Mesenchymal stem cell (in vitro differentiated cells and primary cell): ENCODE data around the gene RGL3.

Experiments
- DNase-seq: peaks from one replicate; pipeline ENCODE4 v3.0.0-alpha.2; 2013
- H2AFZ ChIP-seq: one replicate; pipeline ENCODE4 v1.6.1; 2013; ENCODE audit warnings: low read depth, mild to moderate bottlenecking, control low read depth, inconsistent platforms, low read length, moderate library complexity
- H2AK5ac ChIP-seq: 2 replicates; pipeline ENCODE4 v1.6.1; 2013; ENCODE audit warnings: low read length, moderate library complexity, mild to moderate bottlenecking, inconsistent platforms; ENCODE audit not compliant: severe bottlenecking
- H2BK120ac ChIP-seq: one replicate; pipeline ENCODE4 v1.6.1; 2013; ENCODE audit warnings: low read depth, mild to moderate bottlenecking, inconsistent platforms, low read length, moderate library complexity
- H2BK12ac ChIP-seq, 2 experiments: one replicate each; pipeline ENCODE4 v1.6.1; 2013; ENCODE audit warnings: inconsistent platforms in 2 of 2, low read length in 2 of 2, mild to moderate bottlenecking in 2 of 2, moderate library complexity in 2 of 2, control low read depth in 1 of 2
- H2BK15ac ChIP-seq: one replicate; pipeline ENCODE4 v1.6.1; 2013; ENCODE audit warnings: mild to moderate bottlenecking, low read depth, inconsistent platforms; ENCODE audit not compliant: poor library complexity, severe bottlenecking
- H2BK5ac ChIP-seq: 2 replicates; pipeline ENCODE4 v1.6.1; 2013; ENCODE audit warnings: low read depth, mild to moderate bottlenecking, low read length, control low read depth, inconsistent platforms; ENCODE audit not compliant: poor library complexity, severe bottlenecking
- H3K14ac ChIP-seq, 2 experiments: one replicate each; pipeline ENCODE4 v1.6.1; 2013; ENCODE audit warnings: inconsistent platforms in 2 of 2, low read length in 2 of 2, control low read depth in 1 of 2, mild to moderate bottlenecking in 1 of 2, moderate library complexity in 1 of 2
- H3K18ac ChIP-seq, 2 experiments: one replicate each; pipeline ENCODE4 v1.6.1; 2013; ENCODE audit warnings: inconsistent platforms in 2 of 2, low read length in 2 of 2, control low read depth in 1 of 2, low read depth in 1 of 2, mild to moderate bottlenecking in 1 of 2
- H3K23ac ChIP-seq, 2 experiments: one replicate each; pipeline ENCODE4 v1.6.1; 2013; ENCODE audit warnings: inconsistent platforms in 2 of 2, low read length in 2 of 2, mild to moderate bottlenecking in 2 of 2, moderate library complexity in 2 of 2, control low read depth in 1 of 2
- H3K27ac ChIP-seq: 2 replicates; pipeline ENCODE4 v1.5.1; 2013; ENCODE audit warnings: mild to moderate bottlenecking, moderate library complexity, low read length, control low read depth, inconsistent platforms; ENCODE audit not compliant: poor library complexity, severe bottlenecking
- H3K27me3 ChIP-seq, 2 experiments: 2 replicates each; pipeline versions ENCODE4 v1.6.1 to v1.7.0; 2013; ENCODE audit warnings: low read length in 2 of 2, mild to moderate bottlenecking in 2 of 2, moderate library complexity in 2 of 2, control low read depth in 1 of 2, inconsistent platforms in 1 of 2; ENCODE audit not compliant: control insufficient read depth in 1 of 2, insufficient read depth in 1 of 2
- H3K36me3 ChIP-seq, 2 experiments: 2 replicates each; pipeline versions ENCODE4 v1.6.1 to v1.7.0; 2013; ENCODE audit warnings: low read length in 2 of 2, control low read depth in 1 of 2, inconsistent platforms in 1 of 2, low read depth in 1 of 2, mild to moderate bottlenecking in 1 of 2; ENCODE audit not compliant: insufficient read depth in 2 of 2, control insufficient read depth in 1 of 2
- H3K4ac ChIP-seq, 2 experiments: one replicate each; pipeline ENCODE4 v1.6.1; 2013; ENCODE audit warnings: inconsistent platforms in 2 of 2, low read length in 2 of 2, mild to moderate bottlenecking in 2 of 2, moderate library complexity in 2 of 2, control low read depth in 1 of 2, low read depth in 1 of 2
- H3K4me1 ChIP-seq: 2 replicates; pipeline ENCODE4 v1.6.1; 2013; ENCODE audit warnings: low read depth, low read length, control low read depth; ENCODE audit not compliant: control insufficient read depth, insufficient read depth
- H3K4me2 ChIP-seq: 2 replicates; pipeline ENCODE4 v1.6.1; 2013; ENCODE audit warnings: low read length, mild to moderate bottlenecking, inconsistent platforms; ENCODE audit not compliant: poor library complexity, severe bottlenecking
- H3K4me3 ChIP-seq, 2 experiments: 2 replicates each; pipeline versions ENCODE4 v1.5.1 to v1.7.0; 2013; ENCODE audit warnings: low read length in 2 of 2, mild to moderate bottlenecking in 2 of 2, control low read depth in 1 of 2, low read depth in 1 of 2; ENCODE audit not compliant: insufficient read depth in 1 of 2
- H3K79me1 ChIP-seq: replicated peaks from 2 replicates; pipeline ENCODE4 v1.6.1; 2013; ENCODE audit warnings: mild to moderate bottlenecking, control low read depth, low read length, inconsistent platforms; ENCODE audit not compliant: poor library complexity, severe bottlenecking
- H3K9ac ChIP-seq: 2 replicates; pipeline ENCODE4 v1.7.0; 2013; ENCODE audit warnings: mild to moderate bottlenecking, low read length, moderate library complexity
- H3K9me3 ChIP-seq: 2 replicates; pipeline ENCODE4 v1.7.0; 2013; ENCODE audit warnings: mild to moderate bottlenecking, low read length; ENCODE audit not compliant: control insufficient read depth
- H4K8ac ChIP-seq: one replicate; pipeline ENCODE4 v1.6.1; 2013; ENCODE audit warnings: inconsistent platforms, mild to moderate bottlenecking, low read length, moderate library complexity
- H4K91ac ChIP-seq: one replicate; pipeline ENCODE4 v1.6.1; 2013; ENCODE audit warnings: mild to moderate bottlenecking, low read length, inconsistent platforms
- WGBS: methylation state at CpG from one replicate; pipeline ENCODE4 v1.1.7; 2013; ENCODE audit warnings: mixed read lengths; 5-methylcytosine and 5-hydroxymethylcytosine counted together

RGL3 gene

GRCh38 chr19:11401808-11402543 lies 17.1 kb downstream of the RGL3 start:
- DNase-seq = no peak
- 91% methylated on average over 5 of the region's 9 CpGs for WGBS
- H3K36me3 ChIP-seq = no peaks in the 10 kb centered on the region
- no peak overlapping the region for H3K4ac ChIP-seq
- no peak overlapping the region for H3K14ac ChIP-seq
- no peak overlapping the region for H2AK5ac ChIP-seq
- no peak overlapping the region for H3K23ac ChIP-seq
- H3K4me3 ChIP-seq = no peak overlapping the region
- no peak overlapping the region for H4K8ac ChIP-seq
- H4K91ac ChIP-seq = no peak overlapping the region
- H3K79me1 ChIP-seq = no peaks in the 10 kb centered on the region
- H3K9ac ChIP-seq = no peak overlapping the region
- H2BK5ac ChIP-seq = no peak overlapping the region
- peaks cover 2% of the 10 kb centered on the region for H3K4me1 ChIP-seq
- no peak overlapping the region for H2BK12ac ChIP-seq
- H3K4me2 ChIP-seq = no peak overlapping the region
- no peak overlapping the region for H3K27ac ChIP-seq
- peaks cover 10% of the 10 kb centered on the region in 2 experiments for H3K27me3 ChIP-seq
- H3K9me3 ChIP-seq = no peaks in the 10 kb centered on the region
- H3K18ac ChIP-seq = no peak overlapping the region
- no peak overlapping the region for H2BK120ac ChIP-seq
- no peak overlapping the region for H2AFZ ChIP-seq
- no peak overlapping the region for H2BK15ac ChIP-seq

DNA sequence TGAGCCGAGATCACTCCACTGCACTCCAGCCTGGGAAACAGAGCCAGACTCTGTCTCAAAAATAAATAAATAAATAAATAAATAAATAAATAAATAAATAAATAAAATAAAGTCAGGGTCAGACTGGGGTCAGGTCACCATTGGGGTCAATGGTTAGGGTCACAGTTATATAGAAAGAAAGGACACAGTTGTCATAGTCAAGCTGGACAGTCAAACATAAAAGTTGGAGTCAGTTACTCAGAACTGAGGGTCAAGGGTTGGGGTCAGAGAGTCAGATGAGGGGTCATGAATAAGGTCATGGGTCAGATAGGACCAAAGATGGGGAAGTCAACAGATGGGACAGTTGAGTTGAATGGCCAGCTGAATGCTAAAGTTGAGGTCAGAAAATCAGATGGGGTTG lies 18.3 kb downstream of the RGL3 start:
- no peak overlapping the region for H4K8ac ChIP-seq
- no peak overlapping the region for H3K9ac ChIP-seq
- no peaks in the 10 kb centered on the region for H3K4me1 ChIP-seq
- no peaks in the 10 kb centered on the region for H3K9me3 ChIP-seq
- no peak overlapping the region for H3K4me3 ChIP-seq
- H2BK12ac ChIP-seq = no peak overlapping the region
- H2BK15ac ChIP-seq = no peak overlapping the region
- H2BK5ac ChIP-seq = no peak overlapping the region
- H3K18ac ChIP-seq = no peak overlapping the region
- H2AK5ac ChIP-seq = no peak overlapping the region
- H3K14ac ChIP-seq = no peak overlapping the region
- H3K27me3 ChIP-seq = peaks cover 0 to under 1% of the 10 kb centered on the region in 2 experiments
- H3K4ac ChIP-seq = no peak overlapping the region
- H2AFZ ChIP-seq = no peak overlapping the region
- H3K79me1 ChIP-seq = no peaks in the 10 kb centered on the region
- DNase-seq = no peak
- H3K4me2 ChIP-seq = no peak overlapping the region
- no peak overlapping the region for H4K91ac ChIP-seq
- no peak overlapping the region for H2BK120ac ChIP-seq
- no peaks in the 10 kb centered on the region for H3K36me3 ChIP-seq
- no CpG with 5 or more reads among the region's 1 CpG for WGBS
- no peak overlapping the region for H3K27ac ChIP-seq
- H3K23ac ChIP-seq = no peak overlapping the region

- no peak overlapping the region for H3K4me3 ChIP-seq
- no peak overlapping the region for H3K14ac ChIP-seq
- H3K4me2 ChIP-seq = no peak overlapping the region
- no peak overlapping the region for H2BK12ac ChIP-seq
- H4K8ac ChIP-seq = no peak overlapping the region
- no peak overlapping the region for H3K9ac ChIP-seq
- H2BK5ac ChIP-seq = no peak overlapping the region
- no peak overlapping the region for H3K23ac ChIP-seq
- WGBS = 93% methylated on average over 8 of the region's 9 CpGs
- H3K4ac ChIP-seq = no peak overlapping the region
- no peaks in the 10 kb centered on the region for H3K9me3 ChIP-seq
- H3K4me1 ChIP-seq = no peaks in the 10 kb centered on the region
- no peak overlapping the region for H3K27ac ChIP-seq
- H2AFZ ChIP-seq = no peak overlapping the region
- no peak overlapping the region for H2BK15ac ChIP-seq
- no peaks in the 10 kb centered on the region for H3K79me1 ChIP-seq
- no peak overlapping the region for H2AK5ac ChIP-seq
- H3K18ac ChIP-seq = no peak overlapping the region
- no peaks in the 10 kb centered on the region for H3K27me3 ChIP-seq
- H4K91ac ChIP-seq = no peak overlapping the region
- no peaks in the 10 kb centered on the region for H3K36me3 ChIP-seq
- DNase-seq = no peak
- H2BK120ac ChIP-seq = no peak overlapping the region
Observed at GRCh38 chr19:11399667-11400066, 19.4 kb downstream of the RGL3 start.

DNA sequence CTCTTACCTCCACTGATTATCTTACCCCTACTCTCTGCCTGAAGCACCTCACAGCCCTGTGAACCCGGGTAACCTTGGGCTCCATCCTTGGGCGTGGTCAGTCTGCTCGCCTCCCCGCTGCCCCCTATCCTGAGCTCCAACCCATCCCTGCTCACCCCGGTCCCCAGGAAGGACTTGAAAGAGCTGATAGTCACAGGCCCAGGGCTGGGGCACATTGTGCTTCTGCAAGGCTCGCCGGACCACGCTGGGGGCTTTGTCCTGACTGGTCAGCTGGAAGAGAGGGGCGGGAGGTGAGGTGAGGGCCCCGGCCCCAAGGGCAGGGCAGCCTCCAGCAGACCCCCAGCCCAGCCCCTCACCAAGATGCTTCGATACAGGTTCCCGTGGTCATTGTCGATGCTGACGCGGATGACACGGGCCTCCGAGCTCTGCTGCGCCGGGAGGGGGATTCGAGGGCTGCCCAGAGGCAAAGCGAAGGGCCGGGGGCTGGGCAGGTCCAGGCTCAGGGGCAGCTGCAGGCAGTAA lies 22.0 kb downstream of the RGL3 start:
- no peak overlapping the region for H4K91ac ChIP-seq
- H2BK5ac ChIP-seq = no peak overlapping the region
- H3K23ac ChIP-seq = no peak overlapping the region
- no peak overlapping the region for H3K14ac ChIP-seq
- H3K27me3 ChIP-seq = peaks cover 0 to 6% of the 10 kb centered on the region in 2 experiments
- H3K9ac ChIP-seq = no peak overlapping the region
- DNase-seq = no peak
- no peaks in the 10 kb centered on the region for H3K79me1 ChIP-seq
- H2BK15ac ChIP-seq = no peak overlapping the region
- H3K36me3 ChIP-seq = no peaks in the 10 kb centered on the region
- H2BK120ac ChIP-seq = no peak overlapping the region
- no peaks in the 10 kb centered on the region for H3K4me1 ChIP-seq
- H2BK12ac ChIP-seq = no peak overlapping the region
- H3K4me2 ChIP-seq = no peak overlapping the region
- no peak overlapping the region for H3K4me3 ChIP-seq
- H2AFZ ChIP-seq = no peak overlapping the region
- no peak overlapping the region for H3K18ac ChIP-seq
- H3K27ac ChIP-seq = no peak overlapping the region
- 95% methylated on average over 22 of the region's 22 CpGs for WGBS
- no peak overlapping the region for H3K4ac ChIP-seq
- no peaks in the 10 kb centered on the region for H3K9me3 ChIP-seq
- H2AK5ac ChIP-seq = no peak overlapping the region
- no peak overlapping the region for H4K8ac ChIP-seq
